BJ (cell line): ENCODE data around the gene SMIM23. TPM values are rescaled to one million over a fixed set of nuclear protein-coding genes. Genes with fewer than 3 reads are reported as not detected.

Experiments
- CTCF ChIA-PET: fragments of 350-600 bp; formaldehyde crosslinking; extraction: SDS; loops from one replicate; lab custom pipeline; 2021; ENCODE audit warnings: antibody characterized with exemption, inconsistent platforms; lab: Yijun Ruan, JAX
- POLR2A ChIA-PET: fragments of 300-600 bp; sonication (Branson Sonifier 250); formaldehyde crosslinking; extraction: SDS; loops from one replicate; lab custom pipeline; 2021; ENCODE audit warnings: antibody characterized with exemption; lab: Charles Lee
- DNase-seq: peaks from one replicate; pipeline ENCODE4 v3.0.0-alpha.2; 2011; ENCODE audit warnings: low read depth
- H3K27me3 ChIP-seq: 2 replicates; pipeline ENCODE4 v1.6.0; 2011; ENCODE audit warnings: low read length; ENCODE audit not compliant: control insufficient read depth, insufficient read depth
- H3K36me3 ChIP-seq: 2 replicates; pipeline ENCODE4 v1.5.1; 2011; ENCODE audit warnings: low read length; ENCODE audit not compliant: control insufficient read depth, insufficient read depth
- H3K4me3 ChIP-seq: 2 replicates; pipeline ENCODE4 v1.5.1; 2011; ENCODE audit warnings: low read depth, mild to moderate bottlenecking, control low read depth, low read length
- polyA plus RNA-seq: library from polyadenylated mRNA; depleted of rRNA; stranded (reverse); fragments of >200 nt; gene quantifications from 2 replicates; pipeline ENCODE4 v1.2.3, GENCODE V29; 2011
- TF ChIP-seq, protein P1 (sequence below): IDR thresholded peaks from 2 replicates; pipeline ENCODE4 v1.5.1; 2011; ENCODE audit warnings: low read depth, mild to moderate bottlenecking, control low read depth, inconsistent platforms, low read length, moderate library complexity; ENCODE audit not compliant: insufficient read depth

The SMIM23 gene
- polyA plus RNA-seq, 1 experiment: not detected

DNA sequence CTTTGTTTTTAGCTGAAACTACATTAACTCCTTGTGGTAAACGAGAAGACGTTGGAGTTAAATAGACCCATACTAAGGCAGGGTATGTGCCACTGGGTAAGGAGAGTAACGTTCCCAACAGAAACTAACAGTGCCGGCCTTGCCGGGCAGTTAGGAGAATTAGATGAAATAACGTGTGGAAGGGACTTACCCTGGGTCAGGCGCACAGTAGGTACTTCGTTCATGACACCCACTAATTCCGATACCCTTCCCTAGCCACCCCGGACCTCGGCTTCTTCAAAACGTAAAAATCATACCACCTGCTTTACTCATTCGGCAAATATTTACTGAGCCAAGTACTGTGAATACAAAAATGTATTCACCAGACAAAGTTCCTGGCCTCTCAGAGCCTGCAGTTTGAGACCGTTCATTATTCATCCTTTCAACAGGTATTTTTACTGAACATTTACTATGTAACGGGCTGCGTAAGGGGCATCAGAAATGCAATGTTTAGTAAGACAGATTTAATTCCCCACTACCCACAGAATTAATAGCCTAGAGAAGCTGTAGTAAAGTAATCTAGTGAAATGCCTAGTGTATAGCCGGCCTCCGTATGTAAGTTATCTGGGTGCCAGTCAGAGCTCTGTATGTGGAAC lies 3.2 kb upstream of the SMIM23 start:
- Histone ChIP-seq H3K4me3 (no peak overlapping the region), H3K27me3 (no peaks in the 10 kb centered on the region; the same call in 1 of the 2 replicates), H3K36me3 (no peaks in the 10 kb centered on the region)
- POLR2A ChIA-PET: no interaction called here
- DNase-seq: no peak
- TF ChIP-seq, protein P1, sequence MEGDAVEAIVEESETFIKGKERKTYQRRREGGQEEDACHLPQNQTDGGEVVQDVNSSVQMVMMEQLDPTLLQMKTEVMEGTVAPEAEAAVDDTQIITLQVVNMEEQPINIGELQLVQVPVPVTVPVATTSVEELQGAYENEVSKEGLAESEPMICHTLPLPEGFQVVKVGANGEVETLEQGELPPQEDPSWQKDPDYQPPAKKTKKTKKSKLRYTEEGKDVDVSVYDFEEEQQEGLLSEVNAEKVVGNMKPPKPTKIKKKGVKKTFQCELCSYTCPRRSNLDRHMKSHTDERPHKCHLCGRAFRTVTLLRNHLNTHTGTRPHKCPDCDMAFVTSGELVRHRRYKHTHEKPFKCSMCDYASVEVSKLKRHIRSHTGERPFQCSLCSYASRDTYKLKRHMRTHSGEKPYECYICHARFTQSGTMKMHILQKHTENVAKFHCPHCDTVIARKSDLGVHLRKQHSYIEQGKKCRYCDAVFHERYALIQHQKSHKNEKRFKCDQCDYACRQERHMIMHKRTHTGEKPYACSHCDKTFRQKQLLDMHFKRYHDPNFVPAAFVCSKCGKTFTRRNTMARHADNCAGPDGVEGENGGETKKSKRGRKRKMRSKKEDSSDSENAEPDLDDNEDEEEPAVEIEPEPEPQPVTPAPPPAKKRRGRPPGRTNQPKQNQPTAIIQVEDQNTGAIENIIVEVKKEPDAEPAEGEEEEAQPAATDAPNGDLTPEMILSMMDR: no peak
- CTCF ChIA-PET: no interaction called here

DNA sequence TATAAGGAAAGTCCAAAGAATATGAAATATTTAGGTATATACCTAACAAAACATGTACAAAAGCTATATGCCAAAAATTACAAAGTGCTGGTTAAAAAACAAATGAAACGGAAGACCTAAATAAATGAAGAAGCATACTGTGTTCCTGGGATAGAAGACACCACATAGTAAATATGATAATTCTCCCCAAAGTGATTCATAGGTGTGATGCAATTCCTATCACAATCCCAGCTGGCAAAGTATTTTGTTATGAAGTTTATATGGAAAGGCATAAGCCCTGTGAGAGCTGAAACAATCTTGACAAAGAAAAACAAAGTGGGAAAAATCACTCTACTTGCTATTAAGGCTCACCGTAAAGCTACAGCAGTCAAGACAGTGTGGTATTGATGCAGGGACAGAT lies 2.6 kb upstream of the SMIM23 start:
- TF ChIP-seq, protein P1: no peak
- Histone ChIP-seq H3K27me3 (no peaks in the 10 kb centered on the region; the same call in 1 of the 2 replicates), H3K4me3 (no peak overlapping the region), H3K36me3 (no peaks in the 10 kb centered on the region)
- no peak for DNase-seq
- POLR2A ChIA-PET: no interaction called here
- CTCF ChIA-PET: no interaction called here

DNA sequence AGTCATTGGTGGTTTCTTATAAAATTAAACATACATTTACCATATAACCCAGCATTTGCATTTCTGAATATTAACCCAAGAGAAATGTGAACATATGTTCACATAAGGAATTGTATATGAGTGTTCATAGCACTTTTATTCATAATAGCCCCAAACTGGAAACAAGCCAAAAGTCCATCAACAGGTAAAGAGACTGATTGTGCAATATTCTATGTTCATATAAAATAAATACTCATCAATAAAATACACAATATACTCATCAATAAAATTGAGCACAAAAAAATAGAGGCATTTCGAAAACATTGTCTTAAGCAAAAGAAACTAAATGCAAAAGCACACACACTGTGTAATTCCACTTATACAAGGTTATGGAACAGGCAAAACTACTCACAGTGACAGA lies 3.7 kb downstream of the SMIM23 start:
- DNase-seq: no peak
- ChIA-PET CTCF (no interaction called here), POLR2A (interaction anchor here (0.6 kb wide), 1 partner anchor 399 kb away, joined by 3 read pairs; no protein-coding TSS in a partner anchor)
- no peak overlapping the region for H3K4me3 ChIP-seq
- no peaks in the 10 kb centered on the region; the same call in 1 of the 2 replicates for H3K27me3 ChIP-seq
- TF ChIP-seq, protein P1: no peak
- H3K36me3 ChIP-seq: no peaks in the 10 kb centered on the region

DNA sequence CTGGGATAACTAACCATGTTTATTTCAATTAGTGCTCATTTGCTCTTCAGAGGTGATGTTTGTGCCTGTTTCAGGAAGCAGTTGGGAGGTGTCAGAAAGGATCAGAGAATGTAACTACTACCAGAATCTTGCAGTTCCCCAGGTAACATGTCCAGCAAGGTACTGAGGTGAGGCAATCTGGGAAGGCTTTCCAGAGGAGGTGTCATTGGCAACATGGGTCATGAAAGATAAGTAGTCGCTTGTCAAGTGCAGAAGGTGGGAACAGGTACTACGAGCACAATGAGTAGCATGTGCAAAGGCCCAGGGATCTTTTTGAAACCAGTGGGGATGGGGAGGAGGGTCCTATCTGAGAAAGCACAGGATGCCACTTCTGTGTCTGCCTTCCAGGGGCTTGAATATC lies 4.8 kb downstream of the SMIM23 start:
- TF ChIP-seq, protein P1: no peak
- Histone ChIP-seq H3K36me3 (no peaks in the 10 kb centered on the region), H3K27me3 (no peaks in the 10 kb centered on the region; the same call in 1 of the 2 replicates), H3K4me3 (no peak overlapping the region)
- POLR2A ChIA-PET: no interaction called here
- DNase-seq: no peak
- CTCF ChIA-PET: interaction anchor here (1.3 kb wide), 1 partner anchor 9 kb away, joined by 3 read pairs; no protein-coding TSS in a partner anchor

DNA sequence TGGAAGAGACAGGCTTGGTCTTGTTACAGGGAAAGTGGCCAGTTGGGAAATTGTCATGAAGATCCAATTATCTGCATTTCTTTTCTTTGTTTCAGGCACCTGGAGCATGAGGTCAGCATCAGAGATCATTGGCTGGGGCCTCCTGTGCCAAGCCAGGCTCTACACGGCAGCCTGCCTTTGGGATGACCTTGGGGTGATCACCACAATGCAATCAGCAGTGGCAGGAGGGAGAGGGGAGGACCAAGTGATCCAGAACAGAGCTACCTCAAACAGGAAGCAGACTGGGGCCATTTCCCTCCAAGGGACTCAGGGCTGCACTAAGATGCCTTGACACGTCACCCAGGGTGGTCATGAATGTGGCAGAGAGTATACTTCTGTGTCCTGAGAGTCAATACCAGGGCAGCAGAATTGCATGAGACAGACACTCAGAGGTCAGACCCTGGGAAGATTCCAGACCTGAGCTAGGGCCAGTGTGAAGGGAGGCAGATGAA lies 8.9 kb downstream of the SMIM23 start:
- POLR2A ChIA-PET: no interaction called here
- TF ChIP-seq, protein P1: no peak
- H3K36me3 ChIP-seq: no peaks in the 10 kb centered on the region

More for the DNA sequence above, 8.9 kb downstream of the SMIM23 start:
- Histone ChIP-seq H3K4me3 (no peak overlapping the region), H3K27me3 (peaks cover 2% of the 10 kb centered on the region)
- CTCF ChIA-PET: no interaction called here
- no peak for DNase-seq
